Neuronal stem cell (in vitro differentiated cells): ENCODE measurements around the gene STX10.
A peak's percentile ranks its signal among the peaks of the same experiment; 100 is the strongest.

Source experiments
- DNase-seq: peaks from one replicate; pipeline ENCODE4 v3.0.0-alpha.2; 2013; ENCODE audit warnings: low spot score
- H2AFZ ChIP-seq: one replicate; pipeline ENCODE4 v1.6.1; 2013; ENCODE audit warnings: mild to moderate bottlenecking, low read length, inconsistent platforms
- H2AK5ac ChIP-seq: 2 replicates; pipeline ENCODE4 v1.6.1; 2013; ENCODE audit warnings: low read depth, mild to moderate bottlenecking, inconsistent platforms, low read length, moderate library complexity, mixed read lengths
- H2BK120ac ChIP-seq: 2 replicates; pipeline ENCODE4 v1.6.1; 2013; ENCODE audit warnings: low read depth, mild to moderate bottlenecking, inconsistent platforms, low read length, moderate library complexity, mixed read lengths
- H2BK12ac ChIP-seq: one replicate; pipeline ENCODE4 v1.6.1; 2013; ENCODE audit warnings: low read length, inconsistent platforms
- H2BK15ac ChIP-seq: 2 replicates; pipeline ENCODE4 v1.6.1; 2013; ENCODE audit warnings: mild to moderate bottlenecking, low read length, inconsistent platforms, mixed read lengths
- H2BK5ac ChIP-seq: one replicate; pipeline ENCODE4 v1.6.1; 2013; ENCODE audit warnings: inconsistent platforms, mild to moderate bottlenecking, low read length, moderate library complexity
- H3K14ac ChIP-seq: one replicate; pipeline ENCODE4 v1.6.1; 2013; ENCODE audit warnings: low read length, inconsistent platforms
- H3K18ac ChIP-seq: 2 replicates; pipeline ENCODE4 v1.6.1; 2013; ENCODE audit warnings: low read length, inconsistent platforms
- H3K23ac ChIP-seq: 2 replicates; pipeline ENCODE4 v1.6.1; 2013; ENCODE audit warnings: low read depth, mild to moderate bottlenecking, mixed read lengths, low read length, inconsistent platforms; ENCODE audit not compliant: poor library complexity
- H3K27ac ChIP-seq: replicated peaks from 3 replicates; pipeline ENCODE4 v1.5.1; 2013; ENCODE audit warnings: low read length, inconsistent platforms
- H3K27me3 ChIP-seq, 3 experiments: 2 replicates each; pipeline ENCODE4 v1.6.1; 2013; ENCODE audit warnings: low read length in 3 of 3, mild to moderate bottlenecking in 2 of 3, inconsistent platforms in 1 of 3, low read depth in 1 of 3, mixed read lengths in 1 of 3, moderate library complexity in 1 of 3; ENCODE audit not compliant: control insufficient read depth in 3 of 3, insufficient read depth in 3 of 3
- H3K36me3 ChIP-seq, 2 donors: replicated peaks in 1 of 2; 2 replicates each; pipeline ENCODE4 v1.6.1; 2013; ENCODE audit warnings: low read length in 2 of 2; ENCODE audit not compliant: control insufficient read depth in 2 of 2, insufficient read depth in 2 of 2
- H3K4ac ChIP-seq: 2 replicates; pipeline ENCODE4 v1.6.1; 2013; ENCODE audit warnings: inconsistent platforms, mild to moderate bottlenecking, low read length, moderate library complexity
- H3K4me1 ChIP-seq, 2 donors: 1 replicate in 1 of 2; 2 replicates in 1 of 2; pipeline ENCODE4 v1.6.1; 2013; ENCODE audit warnings: low read length in 2 of 2, low read depth in 1 of 2; ENCODE audit not compliant: control insufficient read depth in 2 of 2, insufficient read depth in 1 of 2
- H3K4me2 ChIP-seq: one replicate; pipeline ENCODE4 v1.6.1; 2013; ENCODE audit warnings: mild to moderate bottlenecking, low read length, inconsistent platforms; ENCODE audit not compliant: insufficient read depth, poor library complexity, severe bottlenecking
- H3K4me3 ChIP-seq, 2 donors: 2 replicates each; pipeline ENCODE4 v1.5.1; 2013; ENCODE audit warnings: low read length in 2 of 2, mild to moderate bottlenecking in 2 of 2, inconsistent platforms in 1 of 2, moderate library complexity in 1 of 2
- H3K79me1 ChIP-seq: one replicate; pipeline ENCODE4 v1.6.1; 2013; ENCODE audit warnings: low read depth, mild to moderate bottlenecking, inconsistent platforms, low read length, moderate library complexity
- H3K9ac ChIP-seq: one replicate; pipeline ENCODE4 v1.6.1; 2013; ENCODE audit warnings: mild to moderate bottlenecking, low read depth, low read length, inconsistent platforms; ENCODE audit not compliant: poor library complexity
- H3K9me3 ChIP-seq, 2 donors: replicated peaks in 1 of 2; 2 replicates each; pipeline versions ENCODE3 to v1.6.1; 2013; ENCODE audit warnings: low read length in 2 of 2, mild to moderate bottlenecking in 2 of 2, inconsistent platforms in 1 of 2, low read depth in 1 of 2, mixed read lengths in 1 of 2, moderate library complexity in 1 of 2; ENCODE audit not compliant: control insufficient read depth in 2 of 2, insufficient read depth in 1 of 2
- H4K8ac ChIP-seq: one replicate; pipeline ENCODE4 v1.6.1; 2013; ENCODE audit warnings: low read depth, mild to moderate bottlenecking, inconsistent platforms, low read length, moderate library complexity
- H4K91ac ChIP-seq: one replicate; pipeline ENCODE4 v1.6.1; 2013; ENCODE audit warnings: low read length, low read depth, mild to moderate bottlenecking, inconsistent platforms; ENCODE audit not compliant: poor library complexity
- WGBS, 2 donors: extraction: QIAGEN DNeasy Blood & Tissue Kit; methylation state at CpG; one replicate each; pipeline ENCODE4 v1.1.7; 2013; ENCODE audit warnings: missing lambda C conversion rate in 2 of 2, mixed read lengths in 1 of 2; ENCODE audit not compliant: insufficient read length in 2 of 2, insufficient replicate concordance in 1 of 2; ENCODE audit errors: extremely low coverage in 2 of 2; 5-methylcytosine and 5-hydroxymethylcytosine counted together

Gene STX10

GRCh38 chr19:13110099-13110610 lies 40.0 kb downstream of the STX10 start:
- H3K9me3 ChIP-seq = no peaks in the 10 kb centered on the region
- H4K8ac ChIP-seq = no peak overlapping the region
- no peak overlapping the region for H2BK120ac ChIP-seq
- no peak overlapping the region for H3K9ac ChIP-seq
- peaks cover 18 to 53% of the 10 kb centered on the region in 2 donors for H3K36me3 ChIP-seq
- no peak overlapping the region for H3K23ac ChIP-seq
- peaks cover 0 to under 1% of the 10 kb centered on the region in 2 donors for H3K4me1 ChIP-seq
- no peak overlapping the region for H2AK5ac ChIP-seq
- H3K27ac ChIP-seq = no peak overlapping the region
- no peak for DNase-seq
- no peaks in the 10 kb centered on the region for H3K27me3 ChIP-seq
- WGBS, 2 donors = no CpG with 5 or more reads among the region's 15 CpGs
- no peak overlapping the region for H3K18ac ChIP-seq
- no peak overlapping the region for H3K4me2 ChIP-seq
- no peak overlapping the region for H4K91ac ChIP-seq
- no peak overlapping the region for H3K14ac ChIP-seq
- H3K4me3 ChIP-seq = no peak overlapping the region
- H3K79me1 ChIP-seq = peaks cover 2% of the 10 kb centered on the region
- no peak overlapping the region for H2AFZ ChIP-seq
- H2BK12ac ChIP-seq = peak overlapping the region; percentile 41
- H2BK15ac ChIP-seq = no peak overlapping the region
- no peak overlapping the region for H3K4ac ChIP-seq
- no peak overlapping the region for H2BK5ac ChIP-seq

GRCh38 chr19:13109361-13110098 lies 40.6 kb downstream of the STX10 start:
- Histone ChIP-seq H3K4ac (no peak overlapping the region), H2BK12ac (peak overlapping the region; percentile 41), H3K79me1 (peaks cover 2% of the 10 kb centered on the region), H4K8ac (no peak overlapping the region), H3K27me3 (no peaks in the 10 kb centered on the region), H3K14ac (no peak overlapping the region), H3K18ac (no peak overlapping the region), H3K23ac (peak overlapping the region; percentile 55), H3K9me3 (no peaks in the 10 kb centered on the region), H3K4me1 (no peaks in the 10 kb centered on the region), H3K27ac (no peak overlapping the region), H2BK15ac (no peak overlapping the region), H2AFZ (no peak overlapping the region), H2BK5ac (no peak overlapping the region), H3K36me3 (peaks cover 17 to 50% of the 10 kb centered on the region in 2 donors), H3K4me2 (no peak overlapping the region), H2AK5ac (no peak overlapping the region), H3K4me3 (no peak overlapping the region), H4K91ac (no peak overlapping the region), H3K9ac (peak overlapping the region; percentile 60), H2BK120ac (no peak overlapping the region)
- WGBS, 2 donors = no CpG with 5 or more reads among the region's 30 CpGs
- DNase-seq = no peak

DNA sequence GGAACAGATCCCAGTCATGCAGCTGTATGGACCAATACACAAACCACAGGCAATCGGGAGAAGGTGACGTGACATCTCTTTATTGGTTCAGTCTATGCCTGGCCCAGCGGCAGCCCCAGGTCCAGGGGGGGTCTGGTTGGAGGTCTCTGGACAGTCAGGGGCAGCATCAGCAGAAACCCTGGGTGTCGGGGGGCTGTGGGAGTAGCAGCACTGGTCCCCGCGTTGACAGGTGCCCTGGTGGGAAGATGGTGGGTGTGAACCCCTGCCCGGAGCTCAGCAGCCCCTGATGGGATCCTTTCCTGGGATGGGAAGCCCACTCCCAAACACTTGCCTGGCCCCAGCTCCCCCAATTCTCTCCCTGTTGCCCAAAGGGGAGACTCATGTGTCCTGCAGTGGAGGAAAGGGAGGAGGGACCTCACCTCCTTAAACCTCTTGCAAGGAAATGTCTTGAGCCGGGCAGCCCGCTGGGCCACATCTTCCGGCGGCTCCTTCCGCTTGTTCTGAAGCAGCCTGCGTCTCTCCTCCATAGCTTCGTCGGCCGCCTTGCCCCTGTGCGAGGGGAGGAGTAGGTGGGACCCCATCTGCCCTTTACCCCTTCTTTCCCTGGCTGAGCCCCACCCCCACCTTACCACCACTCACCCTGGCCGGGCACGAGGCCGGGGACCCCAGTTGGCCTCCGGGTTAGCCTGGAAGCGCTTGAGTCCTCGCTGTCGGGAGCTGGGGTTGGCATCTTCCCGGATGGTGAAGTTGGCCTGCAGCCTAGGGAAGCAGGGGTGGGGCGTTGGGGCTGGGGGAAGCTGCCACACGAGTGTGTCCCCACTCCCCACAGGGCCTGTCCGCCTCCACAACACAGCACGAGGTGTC lies 45.1 kb downstream of the STX10 start:
- Histone ChIP-seq H2BK5ac (no peak overlapping the region), H3K27me3 (peaks cover 3 to 22% (median 21%) of the 10 kb centered on the region in 3 experiments), H3K9me3 (peaks cover 0 to 3% of the 10 kb centered on the region in 2 donors), H3K18ac (no peak overlapping the region), H3K9ac (no peak overlapping the region), H3K4me2 (no peak overlapping the region), H3K36me3 (peaks cover 10 to 30% of the 10 kb centered on the region in 2 donors), H4K91ac (no peak overlapping the region), H2BK120ac (no peak overlapping the region), H3K27ac (no peak overlapping the region), H2AFZ (no peak overlapping the region), H3K23ac (peak overlapping the region; percentile 81), H3K4me1 (peaks cover 4 to 9% of the 10 kb centered on the region in 2 donors), H3K14ac (no peak overlapping the region), H3K4me3 (no peak overlapping the region), H3K79me1 (no peaks in the 10 kb centered on the region), H2BK12ac (no peak overlapping the region), H2AK5ac (no peak overlapping the region), H4K8ac (no peak overlapping the region), H2BK15ac (no peak overlapping the region), H3K4ac (no peak overlapping the region)
- WGBS, 2 donors = no CpG with 5 or more reads among the region's 29 CpGs
- DNase-seq = no peak
